ENCODE data around the gene PRIMPOL.
A peak's percentile ranks its signal among the peaks of the same experiment; 100 is the strongest.

The PRIMPOL gene

DNA sequence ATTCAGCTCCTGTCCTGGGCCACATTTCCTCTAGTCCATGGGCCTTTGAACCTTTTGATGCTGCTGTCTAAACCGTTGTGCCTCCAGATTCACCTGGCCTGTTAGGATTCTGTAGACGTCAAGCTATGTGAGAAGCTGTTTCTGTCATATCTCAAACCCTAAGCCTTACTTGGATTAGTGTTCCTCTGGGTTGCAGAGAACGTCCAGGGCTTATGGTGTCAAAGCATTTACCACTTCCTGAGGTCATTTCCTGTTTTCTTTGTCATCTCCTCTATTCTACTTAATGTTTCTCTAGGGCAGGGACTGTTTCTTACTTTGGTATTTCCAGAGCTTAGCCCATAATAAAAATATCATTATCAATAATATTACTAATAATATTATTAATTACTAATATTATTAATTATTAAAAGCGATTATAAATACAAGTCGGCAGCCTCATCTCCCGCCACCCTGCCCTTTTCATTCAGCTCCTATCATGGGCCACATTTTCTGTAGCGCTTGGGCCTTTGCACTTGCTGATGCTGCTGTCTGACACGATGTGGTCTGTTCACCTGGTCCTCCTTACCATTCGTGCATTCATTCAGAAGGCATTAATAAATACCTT lies 19.1 kb downstream of the PRIMPOL start:
- no peak for DNase-seq

DNA sequence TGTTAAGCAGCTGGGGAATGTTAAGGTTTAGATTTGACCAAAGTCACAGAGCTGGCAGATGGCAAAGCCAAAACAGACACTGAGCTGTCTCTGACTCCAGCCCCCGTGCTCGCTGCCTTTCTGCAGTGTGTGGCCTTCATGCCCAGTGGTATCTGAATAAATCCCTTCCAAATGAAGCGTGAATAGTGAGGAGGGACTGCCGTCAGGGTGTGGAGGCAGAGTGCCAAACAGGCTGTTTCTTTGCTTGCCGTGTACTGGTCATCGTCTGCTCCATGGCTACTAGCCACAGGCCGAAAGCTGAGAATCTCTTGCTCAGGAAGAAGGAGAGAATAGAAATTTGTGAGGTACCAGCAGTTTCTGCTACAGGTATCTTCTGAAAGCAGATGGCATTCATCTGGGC lies 19.7 kb downstream of the PRIMPOL start:
- DNase-seq = no peak

- no peak for DNase-seq
These were observed 21.6 kb downstream of the PRIMPOL start for GRCh38 chr4:184671101-184671500.

- DNase-seq = no peak
These were observed 23.2 kb downstream of the PRIMPOL start for GRCh38 chr4:184672741-184673140.

DNA sequence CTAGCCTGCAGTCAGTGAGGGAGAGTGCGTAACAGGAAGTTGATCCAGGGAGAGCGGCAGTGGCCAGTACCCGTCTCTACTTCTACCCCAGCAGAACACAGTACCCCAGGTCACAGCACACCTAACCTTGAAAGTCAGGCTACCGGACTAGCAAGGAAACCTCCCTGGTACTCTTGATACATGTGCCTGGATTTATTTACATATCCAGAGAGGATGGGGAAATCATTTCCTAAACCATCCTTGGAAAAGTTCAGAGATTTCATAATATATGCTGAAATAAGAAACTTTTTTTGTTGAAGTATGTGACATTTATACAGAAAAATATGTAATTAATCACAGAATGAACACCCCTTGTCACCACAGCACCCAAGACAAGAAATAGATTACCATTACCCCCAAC lies 24.5 kb downstream of the PRIMPOL start:
- no peak for DNase-seq

DNA sequence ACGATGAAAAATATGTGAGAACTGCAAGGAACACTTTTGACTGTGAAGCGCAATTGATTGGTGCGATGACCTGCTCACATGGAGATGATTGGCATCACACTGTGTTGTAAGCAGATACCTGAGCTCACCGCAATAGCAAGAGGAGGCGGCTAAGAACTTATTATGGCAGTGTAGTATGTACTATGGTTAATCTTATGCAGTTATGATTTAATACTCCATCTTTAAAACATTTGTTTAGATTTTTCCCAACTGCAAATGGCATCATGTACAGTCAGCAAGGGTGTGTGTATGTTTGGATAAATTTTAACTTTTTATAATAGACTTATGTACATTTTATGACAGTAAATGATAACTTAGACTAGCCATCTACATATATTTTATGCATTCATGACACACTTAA lies 25.5 kb downstream of the PRIMPOL start:
- DNase-seq = no peak

- DNase-seq = no peak
These were observed 26.4 kb downstream of the PRIMPOL start for GRCh38 chr4:184675821-184676492.

- no peak for DNase-seq
These were observed 31.2 kb downstream of the PRIMPOL start for GRCh38 chr4:184680698-184681097.

- no peak for DNase-seq
These were observed 32.4 kb downstream of the PRIMPOL start for GRCh38 chr4:184681916-184682315.

DNA sequence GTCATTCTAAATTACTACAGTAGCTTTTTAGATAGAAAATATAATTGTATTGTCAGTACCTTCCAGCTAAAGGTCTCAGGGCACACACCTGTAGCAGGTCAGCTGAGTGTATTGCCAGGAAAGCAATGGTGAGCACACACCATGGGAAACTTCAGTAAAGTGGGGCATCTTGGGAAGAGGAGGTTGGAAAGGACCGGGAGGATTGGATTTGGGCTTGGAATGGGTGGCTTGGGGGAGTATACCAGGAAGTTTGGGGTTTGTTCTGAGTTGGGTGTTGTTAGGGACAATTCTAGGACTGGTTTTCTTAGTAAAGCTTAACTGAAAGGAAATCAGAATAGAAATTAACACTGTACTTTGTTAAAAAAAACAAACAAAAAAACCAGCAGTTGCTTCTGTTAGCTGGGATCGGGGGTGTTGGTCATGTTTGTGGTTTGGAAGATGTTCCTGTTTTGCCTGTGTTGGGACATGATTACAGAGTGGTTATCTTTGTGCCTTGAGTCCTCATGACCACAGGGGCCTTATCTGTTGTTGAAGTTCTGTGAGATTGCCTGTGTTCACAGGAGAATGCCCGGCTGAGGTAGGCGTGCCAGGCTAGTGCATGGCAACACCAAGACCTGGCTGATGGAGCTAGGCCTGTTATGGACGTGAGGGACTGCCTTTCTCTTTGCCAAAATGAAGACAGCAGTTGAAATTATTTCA lies 35.1 kb downstream of the PRIMPOL start:
- no peak for DNase-seq

- DNase-seq = no peak
These were observed 38.5 kb downstream of the PRIMPOL start for GRCh38 chr4:184688005-184688404.

DNA sequence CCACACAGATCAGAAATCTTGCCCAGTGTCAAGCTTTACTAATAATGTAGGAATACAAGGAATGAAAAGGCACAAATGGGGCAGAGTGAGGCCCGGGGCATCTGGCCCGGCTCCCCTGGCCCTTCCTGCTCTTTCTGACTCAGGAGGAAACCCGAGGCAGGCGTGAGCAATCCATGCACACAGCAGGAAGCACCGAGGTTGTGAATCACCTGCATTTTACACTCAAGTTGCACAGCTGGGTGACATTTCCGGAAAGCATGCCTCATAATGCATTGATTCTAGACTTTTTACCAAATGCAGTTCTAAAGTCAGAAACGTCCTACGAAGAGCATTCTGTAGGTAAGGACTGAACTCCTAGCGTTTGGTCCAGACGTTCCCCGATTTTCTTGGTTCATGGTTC lies 38.9 kb downstream of the PRIMPOL start:
- DNase-seq = peak; percentile 76

DNA sequence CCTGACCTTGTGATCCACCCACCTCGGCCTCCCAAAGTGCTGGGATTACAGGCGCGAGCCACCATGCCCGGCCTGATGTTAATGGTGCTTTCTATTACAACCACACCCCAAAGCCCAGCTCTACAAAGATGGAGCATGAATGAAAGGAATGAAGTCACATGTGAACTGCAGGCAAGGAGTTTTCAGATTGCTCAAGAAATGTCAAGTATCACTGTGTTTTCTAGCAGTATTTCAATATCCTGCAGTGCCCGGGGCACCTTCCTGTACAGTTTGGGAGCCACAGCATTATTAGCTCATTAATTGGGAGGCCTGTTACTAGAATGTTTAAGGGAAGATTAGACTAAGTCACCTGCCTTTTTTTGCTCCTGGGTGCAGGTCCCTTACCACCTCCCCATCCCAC lies 40.1 kb downstream of the PRIMPOL start:
- no peak for DNase-seq

GRCh38 chr4:184693056-184693455 lies 43.5 kb downstream of the PRIMPOL start:
- no peak for DNase-seq

DNA sequence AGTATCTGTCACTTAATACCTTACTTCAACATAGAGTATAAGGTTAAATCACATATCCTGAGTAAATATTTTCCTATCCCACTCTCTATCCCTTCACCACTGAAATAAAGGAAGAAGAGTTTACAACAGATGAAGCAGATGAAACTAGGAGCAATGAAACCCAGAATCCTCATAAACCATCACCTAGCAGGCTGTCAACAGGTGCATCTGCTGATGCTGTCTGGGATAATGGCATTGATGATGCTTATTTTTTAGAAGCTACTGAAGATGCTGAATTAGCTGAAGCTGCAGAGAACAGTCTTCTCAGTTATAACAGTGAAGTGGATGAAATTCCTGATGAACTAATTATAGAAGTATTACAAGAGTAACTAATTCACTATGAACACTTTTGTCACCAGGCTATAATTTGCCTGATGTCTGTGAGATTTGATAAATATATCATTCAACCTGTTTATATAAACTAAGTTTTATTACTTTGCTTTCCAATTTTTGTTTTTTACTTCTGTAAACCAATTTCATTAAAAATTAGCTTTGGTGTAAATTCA lies 44.9 kb downstream of the PRIMPOL start:
- no peak for DNase-seq

DNA sequence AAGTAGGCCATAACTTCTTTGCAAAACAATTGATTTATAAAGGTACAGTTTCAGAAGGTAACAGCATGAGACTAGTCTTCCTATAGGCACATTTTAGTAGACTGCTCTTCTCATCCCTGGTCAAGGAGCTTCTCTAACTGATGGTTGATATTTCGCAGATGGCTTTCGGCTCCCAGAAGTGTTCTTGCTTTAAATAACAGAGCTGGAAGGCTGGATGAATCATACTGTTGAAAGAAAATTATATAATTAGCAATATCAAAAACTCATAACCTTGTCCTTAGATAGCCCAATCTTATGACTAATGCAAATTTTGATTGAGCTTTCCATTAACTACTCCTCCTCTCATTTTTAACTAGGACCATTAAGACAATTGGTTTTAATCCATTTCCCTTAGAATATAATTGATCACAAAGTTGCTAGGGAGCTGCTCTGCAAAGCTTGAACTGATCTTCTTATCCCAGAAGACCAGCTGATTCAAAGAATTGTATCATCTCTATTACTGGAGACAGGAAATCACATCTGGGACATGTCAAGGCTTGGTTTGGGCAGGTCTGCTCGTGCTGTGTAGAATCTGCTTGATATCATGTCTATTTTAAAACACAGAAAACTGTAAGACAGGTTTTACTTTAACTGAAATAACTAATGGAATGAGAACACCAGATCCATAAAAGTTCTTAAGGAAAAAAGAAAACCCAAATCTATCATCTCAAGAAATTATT lies 45.8 kb downstream of the PRIMPOL start:
- DNase-seq = no peak

- no peak for DNase-seq
These were observed 48.4 kb downstream of the PRIMPOL start for GRCh38 chr4:184697956-184698355.

DNA sequence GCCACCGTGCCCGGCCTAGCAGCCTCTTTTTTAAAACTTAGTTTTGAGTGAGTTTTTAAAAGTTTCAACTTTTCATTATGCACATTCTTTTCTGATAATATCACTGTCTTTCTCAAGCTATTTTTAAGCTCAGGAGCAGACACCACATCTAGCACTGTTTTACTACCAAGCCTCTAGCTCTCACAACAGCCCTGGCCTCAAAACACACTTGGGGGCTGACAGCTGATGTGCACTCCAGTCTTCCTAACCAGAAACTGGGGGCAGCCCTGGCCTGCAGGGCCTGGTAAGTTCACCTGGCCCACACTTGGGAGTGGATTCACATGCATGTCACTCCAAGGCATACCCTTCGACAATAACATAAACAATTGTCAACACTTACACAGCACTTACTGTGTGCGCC lies 50.4 kb downstream of the PRIMPOL start:
- no peak for DNase-seq

DNA sequence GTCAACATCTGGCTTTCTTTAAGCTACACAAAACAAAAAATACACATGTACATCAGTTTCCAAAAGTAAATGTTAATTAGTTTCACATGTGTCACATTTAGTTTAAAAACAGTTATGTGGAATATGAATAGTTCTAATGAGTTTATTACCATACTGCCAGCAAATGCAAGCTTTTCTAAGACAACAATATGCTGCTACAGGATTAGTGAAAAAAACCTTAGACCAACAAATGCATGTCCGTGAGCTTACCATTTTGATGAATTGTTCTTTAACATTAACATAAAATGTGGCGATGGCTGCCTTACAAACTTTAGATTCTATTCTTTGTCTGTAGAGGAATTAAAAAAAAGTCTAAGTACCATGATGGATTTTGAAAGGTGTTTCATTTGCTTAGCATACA lies 52.6 kb downstream of the PRIMPOL start:
- no peak for DNase-seq

- no peak for DNase-seq
These were observed 56.2 kb downstream of the PRIMPOL start for GRCh38 chr4:184705692-184706091.

DNA sequence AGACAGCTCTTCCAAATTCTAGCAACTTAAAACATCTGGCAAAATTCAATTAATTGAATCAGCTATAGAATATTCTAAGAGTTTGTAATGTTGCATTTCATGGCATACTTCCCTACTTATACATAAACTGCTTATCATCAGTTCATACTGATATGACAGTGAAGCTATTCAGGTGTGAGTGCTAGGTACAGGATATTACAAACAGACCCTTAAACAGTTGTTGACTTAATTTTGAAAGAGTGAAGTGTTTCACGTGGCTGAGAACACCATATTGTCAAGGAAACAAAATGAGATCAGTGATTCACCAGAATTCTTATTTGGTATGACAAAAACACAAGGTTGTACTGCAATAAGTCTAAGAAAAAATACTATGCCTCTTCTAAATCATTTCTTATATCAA lies 56.9 kb downstream of the PRIMPOL start:
- no peak for DNase-seq

- no peak for DNase-seq
These were observed 62.8 kb downstream of the PRIMPOL start for GRCh38 chr4:184712322-184712721.

DNA sequence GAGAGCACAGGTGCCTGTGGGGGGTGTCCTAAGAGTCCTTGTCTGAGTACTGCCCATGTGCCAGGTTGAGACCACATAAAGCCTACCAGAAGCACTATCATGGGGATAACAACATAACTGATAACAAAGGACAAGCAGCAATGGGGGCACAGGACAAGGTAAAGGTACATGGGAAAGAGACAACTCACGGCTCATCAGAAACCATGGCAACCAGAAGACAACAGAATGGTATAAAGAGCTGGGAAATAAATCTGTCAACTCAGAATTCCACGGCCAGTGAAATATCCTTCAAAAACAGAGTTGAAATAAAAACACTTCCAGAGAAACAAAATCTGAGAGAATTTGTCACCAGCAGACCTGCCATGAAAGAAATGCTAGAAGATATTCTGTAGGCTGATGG lies 64.3 kb downstream of the PRIMPOL start:
- DNase-seq = no peak

- DNase-seq = no peak
These were observed 66.0 kb downstream of the PRIMPOL start for GRCh38 chr4:184715526-184715925.

Measured in islet precursor cell (in vitro differentiated cells).